Activated CD4-positive, alpha-beta T cell treated with anti-CD3 and anti-CD28 coated beads for 4 hours (primary cell): Measurements from ENCODE around the gene MAP3K8.
A peak's percentile ranks its signal among the peaks of the same experiment; 100 is the strongest.

Source experiments
- DNase-seq, 2 donors: peaks; one replicate each; pipeline ENCODE4 v3.0.0-alpha.2; 2020

The MAP3K8 gene

DNA sequence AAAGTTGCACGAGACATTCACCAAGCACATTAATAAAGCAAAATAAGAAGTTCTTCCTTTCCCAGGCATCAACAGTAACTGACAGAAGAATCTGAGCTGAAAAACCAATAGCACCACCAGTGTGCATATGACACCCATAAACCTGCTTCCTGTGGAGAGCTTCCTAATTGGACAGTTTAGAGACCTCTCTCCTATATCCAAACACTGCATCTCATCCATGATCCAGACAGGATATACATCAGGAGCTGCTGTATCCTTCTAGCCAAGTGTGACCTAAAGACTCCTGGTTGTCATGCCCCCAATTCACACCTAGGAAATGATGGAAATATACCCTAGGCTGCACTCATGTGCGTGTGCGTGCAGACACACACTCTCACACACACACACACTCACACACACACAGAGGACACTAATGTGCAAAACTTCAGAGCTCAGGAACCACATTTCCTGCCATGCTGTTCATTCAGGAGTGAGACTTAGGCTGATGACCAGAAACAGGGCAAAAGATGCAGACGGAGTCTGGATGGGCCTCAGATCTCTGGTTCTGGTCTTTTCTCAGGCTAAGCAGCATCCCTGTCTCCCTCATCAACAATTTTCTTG is 58.0 kb downstream of the MAP3K8 start:
- DNase-seq: no peak

GRCh38 chr10:30493609-30494530 is 59.9 kb downstream of the MAP3K8 start:
- no peak for DNase-seq

DNA sequence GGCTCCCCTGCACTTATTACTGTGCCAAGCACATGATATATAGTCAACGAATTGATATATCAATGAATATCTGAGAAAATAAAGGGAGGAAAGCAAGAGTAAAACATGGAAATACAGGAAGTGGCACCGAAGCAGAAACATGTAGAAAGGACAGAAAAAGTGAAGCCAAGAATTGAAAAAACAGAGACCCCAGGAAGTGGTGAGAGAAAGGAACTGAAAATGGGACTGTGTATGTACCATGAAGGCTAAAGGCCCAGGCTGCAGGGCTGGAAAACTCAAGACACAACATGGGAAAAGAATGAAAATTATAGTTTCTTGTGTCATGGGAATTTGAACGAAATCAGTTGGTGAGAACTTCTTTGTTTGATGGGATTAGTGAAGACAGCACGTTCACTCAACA is 60.6 kb downstream of the MAP3K8 start:
- no peak for DNase-seq

DNA sequence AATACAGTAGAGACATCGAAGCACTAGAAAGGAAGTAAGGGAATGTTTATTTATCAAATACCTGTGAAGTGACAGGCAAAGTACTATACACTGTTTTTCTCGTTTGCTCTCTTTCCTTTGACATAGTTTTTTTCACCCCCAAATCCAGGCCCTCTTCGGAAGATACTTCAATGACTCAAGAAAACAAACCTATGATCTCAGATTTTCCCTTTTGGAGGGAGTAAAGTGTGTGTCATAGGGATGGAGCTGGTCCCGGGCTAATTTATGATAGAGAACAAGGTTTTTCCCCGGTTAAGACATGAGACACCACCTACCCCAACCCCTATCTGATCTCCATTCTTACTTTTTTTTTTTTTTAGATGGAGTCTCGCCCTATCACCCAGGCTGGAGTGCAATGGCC is 61.7 kb downstream of the MAP3K8 start:
- no peak for DNase-seq

DNA sequence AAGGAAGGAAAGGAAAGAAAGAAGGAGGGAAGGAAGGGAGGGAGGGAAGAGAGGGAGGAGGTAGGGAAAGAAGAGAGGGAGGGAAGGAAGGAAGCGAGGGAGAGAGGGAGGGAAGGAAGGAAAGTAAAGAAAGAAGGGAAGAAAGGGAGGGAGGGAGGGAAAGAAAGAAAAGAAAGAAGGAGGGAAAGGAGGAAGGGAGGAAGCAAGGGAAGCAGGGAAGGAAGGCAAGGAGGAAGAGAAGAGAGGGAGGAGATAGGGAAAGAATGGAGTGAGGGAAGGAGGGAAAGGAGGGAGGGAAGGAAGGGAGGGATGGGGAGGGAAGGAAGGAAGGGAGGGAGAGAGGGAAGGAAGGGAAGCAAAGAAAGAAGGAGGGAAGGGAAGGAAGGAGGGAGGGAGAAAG is 65.8 kb downstream of the MAP3K8 start:
- no peak for DNase-seq

DNA sequence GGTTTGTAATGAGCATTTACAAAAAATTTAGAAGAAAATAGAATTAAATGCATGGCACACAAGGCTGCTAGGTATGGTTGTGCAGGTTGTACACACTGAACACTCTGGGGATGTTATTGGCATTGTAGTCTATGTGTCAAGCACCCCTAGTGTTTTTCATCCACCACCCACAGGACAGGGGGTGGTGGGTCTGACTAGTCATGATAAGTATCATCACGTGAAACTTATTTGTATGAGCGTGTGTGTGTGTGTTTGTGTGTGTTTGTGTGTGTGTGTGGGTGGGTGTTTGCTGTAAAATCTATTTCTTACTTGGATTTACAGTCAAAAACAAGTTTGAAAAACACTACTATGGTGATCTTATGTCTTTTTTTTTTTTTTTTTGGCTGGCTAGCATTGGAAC is 66.5 kb downstream of the MAP3K8 start:
- DNase-seq: no peak

DNA sequence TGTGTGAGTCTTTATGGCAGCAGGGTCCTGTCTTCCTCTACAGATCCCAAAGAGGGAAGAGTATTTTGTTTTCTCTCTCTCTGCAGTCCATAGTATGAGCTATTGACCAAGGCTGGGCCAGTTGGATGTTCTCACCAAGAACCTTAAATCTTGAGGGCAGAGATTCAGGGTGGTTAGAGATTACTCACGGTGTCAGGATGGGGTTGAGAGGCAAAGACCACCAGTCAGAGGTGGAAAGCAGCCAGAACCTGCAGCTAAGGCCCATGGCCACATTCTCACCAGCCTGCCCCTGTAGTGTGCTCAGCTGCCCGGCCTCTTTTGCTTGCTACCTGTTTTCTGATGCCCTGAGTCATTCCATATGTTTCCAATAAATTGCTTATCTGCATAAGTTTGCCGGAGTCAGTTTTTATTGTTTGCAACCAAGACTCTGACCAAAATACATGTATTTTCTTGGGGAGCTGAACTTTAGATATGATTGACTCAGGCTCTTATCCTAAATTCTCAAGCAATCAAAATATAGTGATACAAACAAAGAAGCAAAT is 67.0 kb downstream of the MAP3K8 start:
- no peak for DNase-seq

GRCh38 chr10:30502266-30503060 is 68.5 kb downstream of the MAP3K8 start:
- DNase-seq: no peak

- DNase-seq: no peak
These were observed 69.8 kb downstream of the MAP3K8 start for GRCh38 chr10:30503700-30504266.

DNA sequence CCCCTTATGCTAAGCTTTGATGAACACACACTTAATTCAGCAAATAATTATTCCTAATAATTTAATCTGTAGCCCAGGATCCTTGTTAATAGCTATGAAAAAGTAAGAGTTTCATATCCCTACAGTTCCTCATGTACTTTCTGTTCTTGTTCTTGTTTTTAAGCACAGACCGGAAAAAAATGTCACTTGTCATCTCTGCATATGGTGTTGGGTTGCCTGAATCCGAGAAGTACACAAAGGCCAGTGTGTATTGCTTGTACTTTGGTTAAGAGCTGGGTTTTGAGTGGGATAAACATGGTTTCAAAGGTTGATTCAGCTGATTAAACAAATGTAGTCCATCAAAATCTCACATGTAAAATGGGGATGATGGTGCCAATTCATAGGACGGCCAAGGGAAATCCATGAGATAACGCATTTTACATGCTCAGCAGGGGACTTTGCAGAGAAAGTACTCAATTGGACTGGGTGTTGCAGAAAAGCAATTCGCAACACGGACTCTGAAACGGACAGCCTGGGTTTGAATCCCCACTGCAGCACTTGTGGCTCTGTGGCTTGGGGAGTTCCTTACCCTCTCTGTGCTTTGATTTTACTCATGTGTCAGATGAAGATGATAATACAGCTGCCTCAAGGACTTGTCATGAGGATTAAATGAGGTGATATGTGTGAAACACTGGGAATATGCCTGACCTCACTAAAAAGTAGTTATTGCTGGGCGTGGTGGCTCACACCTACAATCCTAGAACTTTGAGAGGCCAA is 71.7 kb downstream of the MAP3K8 start:
- no peak for DNase-seq

- DNase-seq: no peak
These were observed 75.5 kb downstream of the MAP3K8 start for GRCh38 chr10:30509508-30509907.

DNA sequence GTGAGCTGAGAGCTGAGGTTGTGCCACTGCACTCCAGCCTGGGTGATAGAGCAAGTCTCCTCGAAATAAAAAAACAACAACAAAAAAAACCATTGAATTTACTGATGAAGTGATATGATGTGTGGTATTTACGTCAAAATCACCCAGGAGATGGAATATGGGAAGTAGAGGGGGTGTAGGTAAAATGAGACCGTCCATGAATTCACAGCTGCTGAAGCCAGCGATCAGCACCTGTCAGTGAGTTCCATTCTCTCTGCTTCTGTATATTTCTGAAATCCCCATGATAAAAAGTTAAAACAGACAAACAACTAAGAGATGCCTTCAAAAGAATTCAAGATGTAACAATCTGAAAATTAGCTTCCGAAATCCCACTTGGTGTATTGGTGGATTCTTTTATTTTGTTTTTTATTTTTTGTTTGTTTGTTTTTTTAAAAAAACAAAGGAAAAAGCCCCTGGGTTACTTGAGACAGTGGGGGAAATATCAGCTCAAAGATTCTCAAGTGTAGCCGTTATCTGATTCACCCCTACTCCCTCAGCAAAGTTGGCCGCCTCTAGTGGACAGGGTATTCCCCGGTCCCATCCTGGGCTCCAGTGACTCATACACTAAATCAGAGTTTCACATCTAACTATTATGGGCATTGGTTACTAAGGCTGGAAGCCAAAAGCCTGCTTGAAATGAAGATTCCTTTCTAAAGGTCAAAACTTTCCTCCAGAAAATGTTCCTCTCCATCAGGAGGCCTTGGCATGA is 76.4 kb downstream of the MAP3K8 start:
- DNase-seq: peak in 1 of 2 donors; percentile 22

- DNase-seq: no peak
These were observed 77.1 kb downstream of the MAP3K8 start for GRCh38 chr10:30510932-30511700.
